HepG2 (cell line): ENCODE measurements around the gene CEBPG. TPM values are rescaled to one million over a fixed set of nuclear protein-coding genes. Genes with fewer than 3 reads are reported as not detected.

Experiments
- ATAC-seq: fragments of 200-7000 bp; cut with Tn5 transposase; 3 replicates; pipeline ENCODE4 v1.9.1; 2020; ENCODE audit warnings: mild to moderate bottlenecking, moderate library complexity
- BruUV-seq: library from RNA; stranded (reverse); fragments of 400-500 nt; replicated peaks from 2 replicates; lab custom pipeline; 2021; lab: Mats Ljungman, UMichigan
- CTCF ChIA-PET: fragments of 300-600 bp; formaldehyde crosslinking; extraction: SDS; loops from one replicate; lab custom pipeline; 2021; ENCODE audit warnings: low total read pairs, inconsistent platforms, low intra/inter-chr PET ratio; lab: Yijun Ruan, JAX
- POLR2A ChIA-PET: fragments of 350-600 bp; sonication (Branson Sonifier 250); formaldehyde crosslinking; loops from one replicate; lab custom pipeline; 2020; ENCODE audit warnings: antibody characterized with exemption, inconsistent platforms; lab: Yijun Ruan, JAX
- DNase-seq: peaks from one replicate; pipeline ENCODE4 v3.0.0-alpha.2; 2015; ENCODE audit warnings: low spot score
- FAIRE-seq: peaks from 3 replicates; lab custom pipeline; 2011; peaks lifted over from hg19 to GRCh38; lab: Jason Lieb, UNC
- H2AFZ ChIP-seq: one replicate; pipeline ENCODE4 v1.6.1; 2011; ENCODE audit warnings: low read length, inconsistent platforms
- H3K27ac ChIP-seq: fragments of 300-600 bp; 3 replicates; pipeline ENCODE4 v1.8.0; 2011; ENCODE audit warnings: mixed run types, mild to moderate bottlenecking, mixed read lengths, low read length, inconsistent platforms; ENCODE audit not compliant: insufficient read depth; ENCODE audit errors: extremely low read length
- H3K27me3 ChIP-seq, 2 experiments: fragments of 200-600 bp in 1 of 2; 2 replicates in 1 of 2; 3 replicates in 1 of 2; pipeline versions ENCODE4 v1.6.0 to v1.8.0; 2011; ENCODE audit warnings: low read length in 2 of 2, mild to moderate bottlenecking in 2 of 2, moderate library complexity in 2 of 2, inconsistent platforms in 1 of 2; ENCODE audit not compliant: insufficient read depth in 2 of 2, control insufficient read depth in 1 of 2
- H3K36me3 ChIP-seq, 2 experiments: fragments of 200-600 bp in 1 of 2; replicated peaks in 1 of 2; 2 replicates in 1 of 2; 3 replicates in 1 of 2; pipeline versions ENCODE4 v1.5.1 to v1.8.0; 2011; ENCODE audit warnings: low read length in 2 of 2, inconsistent platforms in 1 of 2; ENCODE audit not compliant: insufficient read depth in 2 of 2, control insufficient read depth in 1 of 2
- H3K4me1 ChIP-seq: 2 replicates; pipeline ENCODE4 v1.5.1; 2012; ENCODE audit warnings: low read length, inconsistent platforms; ENCODE audit not compliant: insufficient read depth
- H3K4me2 ChIP-seq: 2 replicates; pipeline ENCODE4 v1.6.0; 2011; ENCODE audit warnings: low read depth, low read length, inconsistent platforms
- H3K4me3 ChIP-seq, 3 experiments: fragments of 200-600 bp in 1 of 3; sonication (generic), shearing (Covaris generic) in 1 of 3; replicated peaks in 1 of 3; 2 replicates each; pipeline ENCODE4 v1.5.1; 2011 to 2016; ENCODE audit warnings: low read length in 3 of 3, inconsistent platforms in 2 of 3, low read depth in 2 of 3, mild to moderate bottlenecking in 2 of 3, control low read depth in 1 of 3, mixed read lengths in 1 of 3; ENCODE audit not compliant: insufficient read depth in 1 of 3
- H3K79me2 ChIP-seq: one replicate; pipeline ENCODE4 v1.6.1; 2011; ENCODE audit warnings: low read length, inconsistent platforms; ENCODE audit not compliant: insufficient read depth
- H3K9ac ChIP-seq: 2 replicates; pipeline ENCODE4 v1.6.0; 2011; ENCODE audit warnings: mild to moderate bottlenecking, low read depth, low read length, inconsistent platforms; ENCODE audit not compliant: insufficient read depth
- H3K9me3 ChIP-seq: 2 replicates; pipeline ENCODE4 v1.5.1; 2012; ENCODE audit warnings: mild to moderate bottlenecking, low read length
- H4K20me1 ChIP-seq: 2 replicates; pipeline ENCODE4 v1.6.0; 2011; ENCODE audit warnings: inconsistent platforms, mild to moderate bottlenecking, low read length, moderate library complexity; ENCODE audit not compliant: insufficient read depth
- ATAD3A ChIP-seq: sonication (generic); formaldehyde crosslinking; IDR thresholded peaks from 2 replicates; pipeline ENCODE4 v1.4.0; 2020; ENCODE audit warnings: missing genetic modification reagents
- HMGA1 ChIP-seq: sonication (generic); formaldehyde crosslinking; conservative IDR thresholded peaks from 2 replicates; pipeline ENCODE4 v1.4.0; 2020; ENCODE audit warnings: missing genetic modification reagents
- HNF4G ChIP-seq, 2 experiments: sonication (generic) in 1 of 2; formaldehyde crosslinking in 1 of 2; IDR thresholded peaks; 2 replicates each; pipeline versions ENCODE4 v1.4.0 to v1.6.1; 2011 to 2020; ENCODE audit warnings: borderline replicate concordance in 2 of 2, low read depth in 2 of 2, mild to moderate bottlenecking in 2 of 2, low read length in 1 of 2, missing genetic modification reagents in 1 of 2, moderate library complexity in 1 of 2
- NFYB ChIP-seq: sonication (generic); formaldehyde crosslinking; IDR thresholded peaks from 2 replicates; pipeline ENCODE4 v1.4.0; 2020; ENCODE audit warnings: missing genetic modification reagents
- NR1H2 ChIP-seq: sonication (generic); formaldehyde crosslinking; IDR thresholded peaks from 2 replicates; pipeline ENCODE4 v1.8.1; 2022; ENCODE audit warnings: low read depth, missing genetic modification reagents, borderline replicate concordance
- RCOR2 ChIP-seq: IDR thresholded peaks from 2 replicates; pipeline ENCODE4 v1.6.1; 2016; ENCODE audit warnings: missing biosample characterization, missing genetic modification reagents
- RXRB ChIP-seq: IDR thresholded peaks from 2 replicates; pipeline ENCODE4 v1.6.1; 2016; ENCODE audit warnings: borderline replicate concordance, missing genetic modification reagents, missing compliant biosample characterization
- ZNF660 ChIP-seq: sonication (generic); formaldehyde crosslinking; IDR thresholded peaks from 2 replicates; pipeline ENCODE4 v1.5.1; 2020; ENCODE audit warnings: mild to moderate bottlenecking, low read depth, missing genetic modification reagents, borderline replicate concordance
- ZNF713 ChIP-seq: sonication (generic); formaldehyde crosslinking; IDR thresholded peaks from 2 replicates; pipeline ENCODE4 v1.4.0; 2020; ENCODE audit warnings: mild to moderate bottlenecking, missing genetic modification reagents
- ZNF879 ChIP-seq: sonication (generic); formaldehyde crosslinking; IDR thresholded peaks from 2 replicates; pipeline ENCODE4 v1.8.1; 2023; ENCODE audit warnings: missing genetic modification reagents
- WGBS: methylation state at CpG from one replicate; pipeline ENCODE4 v1.1.6; 2017; ENCODE audit warnings: low lambda C conversion rate; 5-methylcytosine and 5-hydroxymethylcytosine counted together
- in situ Hi-C: cut with HindIII; loops from 2 replicates; pipeline ENCODE4 v1.10.0; 2017; ENCODE audit warnings: low pct_unique_long_range_greater_than_20kb; ENCODE audit not compliant: extremely low pct_ligation_motif_present
- intact Hi-C: fragments of 100-400 bp; cut with micrococcal nuclease; formaldehyde crosslinking; loops from one replicate; pipeline ENCODE4 v1.10.0; 2022; ENCODE audit not compliant: unreplicated experiment
- polyA plus RNA-seq, 8 experiments: library from polyadenylated mRNA; depleted of rRNA in 3 of 8; stranded (reverse) in 7 of 8; unstranded in 1 of 8; fragments of >200 nt; fragmentation: Illumina TruSeq in 4 of 8; extraction: Trizol in 4 of 8; gene quantifications; 2 replicates each; pipeline versions ENCODE4 v1.2.1 to v1.2.3, GENCODE V29; 2011 to 2016; ENCODE audit warnings: low read depth in 4 of 8, missing spikeins in 1 of 8, mixed read lengths in 1 of 8; ENCODE audit not compliant: insufficient read depth in 1 of 8
- total RNA-seq, 5 experiments: library from RNA; depleted of rRNA; stranded (reverse); fragments of >200 nt; fragmentation: Illumina TruSeq; extraction: Trizol; gene quantifications; 2 replicates each; pipeline ENCODE4 v1.2.3, GENCODE V29; 2016; ENCODE audit warnings: low read depth in 1 of 5
- TF ChIP-seq, protein P1 (sequence below): IDR thresholded peaks from 2 replicates; pipeline ENCODE4 v1.6.1; 2016; ENCODE audit warnings: missing compliant biosample characterization, missing genetic modification reagents, borderline replicate concordance
- TF ChIP-seq, protein P2 (sequence below): sonication (generic); formaldehyde crosslinking; IDR thresholded peaks from 2 replicates; pipeline ENCODE4 v1.8.0; 2022; ENCODE audit warnings: missing genetic modification reagents, mild to moderate bottlenecking, borderline replicate concordance
- TF ChIP-seq, protein P3 (sequence below): sonication (generic); formaldehyde crosslinking; IDR thresholded peaks from 2 replicates; pipeline ENCODE4 v1.5.0; 2020; ENCODE audit warnings: mild to moderate bottlenecking, missing genetic modification reagents
- TF ChIP-seq, protein P4 (sequence below): fragments of 450-650 bp; IDR thresholded peaks from 2 replicates; pipeline ENCODE4 v1.6.1; 2017
- TF ChIP-seq, protein P5 (sequence below): sonication (generic); formaldehyde crosslinking; conservative IDR thresholded peaks from 2 replicates; pipeline ENCODE4 v1.8.0; 2022; ENCODE audit warnings: low read depth, missing genetic modification reagents

The CEBPG gene
- total and polyA plus RNA-seq, 2 of the 13 experiments (the other 11 are each of a cell fraction or from before 2014, with no cell fraction given), result 25.7 to 34.3 TPM

DNA sequence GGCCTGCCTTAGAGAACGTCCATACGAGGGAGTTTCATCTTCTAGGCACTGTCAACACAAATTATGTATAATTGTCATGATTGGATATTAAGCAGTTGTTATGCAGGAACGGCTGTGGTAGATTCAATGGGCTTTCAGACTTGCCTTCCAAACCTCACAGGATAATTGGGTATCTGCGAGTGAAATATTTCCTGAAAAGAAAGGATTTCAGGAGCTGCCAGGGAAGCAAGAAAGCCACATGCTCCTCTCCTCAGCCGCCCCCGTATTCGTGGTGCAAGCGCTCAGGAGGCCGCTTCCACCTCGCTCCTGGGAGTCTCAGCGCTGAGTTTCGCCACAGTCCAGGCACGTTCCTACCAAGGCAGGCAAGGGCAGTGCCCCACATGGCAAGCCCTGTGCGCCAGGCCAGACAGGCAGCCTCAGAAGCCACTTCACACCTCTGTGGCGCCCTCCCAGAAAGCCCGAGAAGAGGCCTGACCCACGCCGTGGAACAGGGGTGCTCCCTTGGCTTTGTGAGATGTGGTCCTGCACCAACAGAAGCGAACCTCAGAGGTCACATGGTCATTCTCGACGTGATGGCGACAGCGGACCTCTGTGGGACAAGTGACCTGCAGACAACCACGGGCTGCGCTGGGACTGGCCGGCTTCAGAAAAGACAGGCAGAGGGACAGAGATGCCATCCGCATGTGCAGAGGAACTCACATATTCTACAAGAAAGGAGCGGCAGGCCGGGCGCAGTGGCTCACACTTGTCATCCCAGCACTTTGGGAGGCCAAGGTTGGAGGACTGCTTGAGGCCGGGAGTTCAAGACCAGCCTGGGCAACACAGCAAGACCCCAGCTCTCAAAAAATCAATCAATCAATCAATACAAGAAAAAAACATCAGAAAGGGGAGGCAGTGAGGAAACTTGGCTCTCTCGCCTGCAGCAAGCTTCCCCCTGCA, 41.4 kb downstream of the CEBPG start:
- no peak for ATAC-seq
- H3K4me2 ChIP-seq, result no peak overlapping the region
- TF ChIP-seq, protein P1, sequence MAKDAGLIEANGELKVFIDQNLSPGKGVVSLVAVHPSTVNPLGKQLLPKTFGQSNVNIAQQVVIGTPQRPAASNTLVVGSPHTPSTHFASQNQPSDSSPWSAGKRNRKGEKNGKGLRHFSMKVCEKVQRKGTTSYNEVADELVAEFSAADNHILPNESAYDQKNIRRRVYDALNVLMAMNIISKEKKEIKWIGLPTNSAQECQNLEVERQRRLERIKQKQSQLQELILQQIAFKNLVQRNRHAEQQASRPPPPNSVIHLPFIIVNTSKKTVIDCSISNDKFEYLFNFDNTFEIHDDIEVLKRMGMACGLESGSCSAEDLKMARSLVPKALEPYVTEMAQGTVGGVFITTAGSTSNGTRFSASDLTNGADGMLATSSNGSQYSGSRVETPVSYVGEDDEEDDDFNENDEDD, result no peak
- TF ChIP-seq NFYB, result no peak
- TF ChIP-seq ATAD3A (CRISPR knock-in tag), result no peak
- TF ChIP-seq RXRB (CRISPR knock-in tag), result no peak
- TF ChIP-seq, protein P2, sequence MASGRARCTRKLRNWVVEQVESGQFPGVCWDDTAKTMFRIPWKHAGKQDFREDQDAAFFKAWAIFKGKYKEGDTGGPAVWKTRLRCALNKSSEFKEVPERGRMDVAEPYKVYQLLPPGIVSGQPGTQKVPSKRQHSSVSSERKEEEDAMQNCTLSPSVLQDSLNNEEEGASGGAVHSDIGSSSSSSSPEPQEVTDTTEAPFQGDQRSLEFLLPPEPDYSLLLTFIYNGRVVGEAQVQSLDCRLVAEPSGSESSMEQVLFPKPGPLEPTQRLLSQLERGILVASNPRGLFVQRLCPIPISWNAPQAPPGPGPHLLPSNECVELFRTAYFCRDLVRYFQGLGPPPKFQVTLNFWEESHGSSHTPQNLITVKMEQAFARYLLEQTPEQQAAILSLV (CRISPR knock-in tag), result no peak
- TF ChIP-seq, protein P3, sequence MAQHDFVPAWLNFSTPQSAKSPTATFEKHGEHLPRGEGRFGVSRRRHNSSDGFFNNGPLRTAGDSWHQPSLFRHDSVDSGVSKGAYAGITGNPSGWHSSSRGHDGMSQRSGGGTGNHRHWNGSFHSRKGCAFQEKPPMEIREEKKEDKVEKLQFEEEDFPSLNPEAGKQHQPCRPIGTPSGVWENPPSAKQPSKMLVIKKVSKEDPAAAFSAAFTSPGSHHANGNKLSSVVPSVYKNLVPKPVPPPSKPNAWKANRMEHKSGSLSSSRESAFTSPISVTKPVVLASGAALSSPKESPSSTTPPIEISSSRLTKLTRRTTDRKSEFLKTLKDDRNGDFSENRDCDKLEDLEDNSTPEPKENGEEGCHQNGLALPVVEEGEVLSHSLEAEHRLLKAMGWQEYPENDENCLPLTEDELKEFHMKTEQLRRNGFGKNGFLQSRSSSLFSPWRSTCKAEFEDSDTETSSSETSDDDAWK (CRISPR knock-in tag), result no peak
- TF ChIP-seq ZNF879 (CRISPR knock-in tag), result no peak
- TF ChIP-seq, protein P4, sequence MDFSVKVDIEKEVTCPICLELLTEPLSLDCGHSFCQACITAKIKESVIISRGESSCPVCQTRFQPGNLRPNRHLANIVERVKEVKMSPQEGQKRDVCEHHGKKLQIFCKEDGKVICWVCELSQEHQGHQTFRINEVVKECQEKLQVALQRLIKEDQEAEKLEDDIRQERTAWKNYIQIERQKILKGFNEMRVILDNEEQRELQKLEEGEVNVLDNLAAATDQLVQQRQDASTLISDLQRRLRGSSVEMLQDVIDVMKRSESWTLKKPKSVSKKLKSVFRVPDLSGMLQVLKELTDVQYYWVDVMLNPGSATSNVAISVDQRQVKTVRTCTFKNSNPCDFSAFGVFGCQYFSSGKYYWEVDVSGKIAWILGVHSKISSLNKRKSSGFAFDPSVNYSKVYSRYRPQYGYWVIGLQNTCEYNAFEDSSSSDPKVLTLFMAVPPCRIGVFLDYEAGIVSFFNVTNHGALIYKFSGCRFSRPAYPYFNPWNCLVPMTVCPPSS, result no peak
- TF ChIP-seq, protein P5, sequence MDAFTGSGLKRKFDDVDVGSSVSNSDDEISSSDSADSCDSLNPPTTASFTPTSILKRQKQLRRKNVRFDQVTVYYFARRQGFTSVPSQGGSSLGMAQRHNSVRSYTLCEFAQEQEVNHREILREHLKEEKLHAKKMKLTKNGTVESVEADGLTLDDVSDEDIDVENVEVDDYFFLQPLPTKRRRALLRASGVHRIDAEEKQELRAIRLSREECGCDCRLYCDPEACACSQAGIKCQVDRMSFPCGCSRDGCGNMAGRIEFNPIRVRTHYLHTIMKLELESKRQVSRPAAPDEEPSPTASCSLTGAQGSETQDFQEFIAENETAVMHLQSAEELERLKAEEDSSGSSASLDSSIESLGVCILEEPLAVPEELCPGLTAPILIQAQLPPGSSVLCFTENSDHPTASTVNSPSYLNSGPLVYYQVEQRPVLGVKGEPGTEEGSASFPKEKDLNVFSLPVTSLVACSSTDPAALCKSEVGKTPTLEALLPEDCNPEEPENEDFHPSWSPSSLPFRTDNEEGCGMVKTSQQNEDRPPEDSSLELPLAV (CRISPR knock-in tag), result no peak
- TF ChIP-seq NR1H2, result no peak
- TF ChIP-seq RCOR2 (CRISPR knock-in tag), result no peak
- no peak for TF ChIP-seq HMGA1 (CRISPR knock-in tag)
- no peak for TF ChIP-seq HNF4G (IDR thresholded peaks at IDR 0.05; ENCODE audit: borderline replicate concordance, low read depth, low read length)
- no peak for TF ChIP-seq HNF4G (CRISPR knock-in tag; IDR thresholded peaks at IDR 0.05; ENCODE audit: borderline replicate concordance, low read depth)
- no peak for TF ChIP-seq ZNF713 (CRISPR knock-in tag)
- no peak for TF ChIP-seq ZNF660 (CRISPR knock-in tag)
- TF ChIP-seq, all 625 proteins: peak for 0
- POLR2A ChIA-PET, result no interaction called here
- CTCF ChIA-PET, result interaction anchor here (1.8 kb wide), 1 partner anchor 357 kb away, joined by 11 read pairs; no protein-coding TSS in a partner anchor
- H3K79me2 ChIP-seq, result no peaks in the 10 kb centered on the region
- WGBS, result 98% methylated on average over 26 of the region's 32 CpGs
- no peak overlapping the region for H2AFZ ChIP-seq
- no peak overlapping the region for H3K4me3 ChIP-seq
- no peak overlapping the region for H3K9ac ChIP-seq
- no peak for DNase-seq
- intact Hi-C loops (no loop called here), in situ Hi-C loops (no loop called here)
- H3K4me1 ChIP-seq, result no peaks in the 10 kb centered on the region
- no TSS peak for BruUV-seq
- H3K27me3 ChIP-seq, result no peaks in the 10 kb centered on the region
- H3K9me3 ChIP-seq, result no peaks in the 10 kb centered on the region
- H3K36me3 ChIP-seq, result peaks cover 0 to 11% of the 10 kb centered on the region in 2 experiments; a peak in 1 of 5 replicates
- H3K27ac ChIP-seq, result no peak overlapping the region
- FAIRE-seq, result no peak
- no peaks in the 10 kb centered on the region for H4K20me1 ChIP-seq
